Osteoblast (primary cell): ENCODE measurements around the gene DISC1. TPM values are rescaled to one million over a fixed set of nuclear protein-coding genes. Genes with fewer than 3 reads are reported as not detected.
"Not testable (repeated sequence)": the region's sequence is repeated elsewhere in the genome, so short reads cannot be mapped to it uniquely, and the experiment has no call there.

Experiments used
- DNase-seq: peaks from one replicate; pipeline ENCODE4 v3.0.0; 2011; ENCODE audit warnings: low spot score, mixed read lengths; ENCODE audit not compliant: insufficient read length; ENCODE audit errors: missing footprints
- H2AFZ ChIP-seq: 2 replicates; pipeline ENCODE4 v1.6.0; 2011; ENCODE audit warnings: mild to moderate bottlenecking, low read length
- H3K27ac ChIP-seq: 2 replicates; pipeline ENCODE4 v1.5.1; 2011; ENCODE audit warnings: mild to moderate bottlenecking, low read depth, low read length, moderate library complexity
- H3K27me3 ChIP-seq: 2 replicates; pipeline ENCODE4 v1.6.0; 2012; ENCODE audit warnings: mild to moderate bottlenecking, control low read depth, inconsistent platforms, low read length, moderate library complexity; ENCODE audit not compliant: insufficient read depth
- H3K36me3 ChIP-seq: 2 replicates; pipeline ENCODE4 v1.5.1; 2011; ENCODE audit warnings: mild to moderate bottlenecking, low read length, control low read depth, moderate library complexity; ENCODE audit not compliant: insufficient read depth
- H3K4me1 ChIP-seq: 2 replicates; pipeline ENCODE4 v1.5.1; 2011; ENCODE audit warnings: mild to moderate bottlenecking, low read length, control low read depth, moderate library complexity; ENCODE audit not compliant: insufficient read depth
- H3K4me2 ChIP-seq: 2 replicates; pipeline ENCODE4 v1.6.0; 2011; ENCODE audit warnings: mild to moderate bottlenecking, low read length; ENCODE audit not compliant: insufficient read depth
- H3K4me3 ChIP-seq: fragments of 200-600 bp; sonication (generic); 3 replicates; pipeline ENCODE4 v1.5.1; 2012; ENCODE audit warnings: mild to moderate bottlenecking, low read length, inconsistent platforms; ENCODE audit not compliant: insufficient read depth
- H3K79me2 ChIP-seq: 2 replicates; pipeline ENCODE4 v1.6.0; 2012; ENCODE audit warnings: mild to moderate bottlenecking, low read length, control low read depth, inconsistent platforms; ENCODE audit not compliant: insufficient read depth
- H3K9me3 ChIP-seq: 2 replicates; pipeline ENCODE4 v1.5.1; 2011; ENCODE audit warnings: low read depth, low read length, control low read depth
- H4K20me1 ChIP-seq: 2 replicates; pipeline ENCODE4 v1.6.0; 2012; ENCODE audit warnings: mild to moderate bottlenecking, low read length, control low read depth; ENCODE audit not compliant: insufficient read depth
- total RNA-seq: library from RNA; depleted of rRNA; stranded (reverse); fragments of >200 nt; gene quantifications from 2 replicates; pipeline ENCODE4 v1.2.3, GENCODE V29; 2012
- TF ChIP-seq, protein P1 (sequence below): IDR thresholded peaks from 2 replicates; pipeline ENCODE4 v1.5.1; 2011; ENCODE audit warnings: mild to moderate bottlenecking, low read depth, low read length, moderate library complexity; ENCODE audit errors: extremely low read depth

The DISC1 gene
- total RNA-seq, 1 donor = 11.9 TPM

DNA sequence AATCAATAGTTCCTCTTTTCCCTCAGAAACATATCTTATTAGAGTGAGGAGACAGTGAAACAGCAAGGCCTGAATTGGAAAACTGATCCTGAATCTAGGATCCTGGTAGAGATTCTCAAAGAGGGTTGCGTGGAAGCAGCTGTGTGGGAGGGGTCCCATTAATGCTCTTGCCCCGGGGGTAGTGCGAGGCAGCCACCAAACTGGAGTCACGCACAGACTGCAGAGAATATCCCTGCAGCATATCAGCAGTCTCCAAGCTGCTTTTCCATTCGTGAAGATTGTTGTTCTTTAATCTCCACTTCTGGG is 150.1 kb downstream of the DISC1 start:
- Histone ChIP-seq H3K27ac (no peak overlapping the region), H3K79me2 (no peaks in the 10 kb centered on the region), H4K20me1 (no peaks in the 10 kb centered on the region), H3K36me3 (no peaks in the 10 kb centered on the region), H3K4me2 (no peak overlapping the region), H3K9me3 (no peaks in the 10 kb centered on the region), H2AFZ (no peak overlapping the region), H3K4me1 (peaks cover 4% of the 10 kb centered on the region), H3K27me3 (no peaks in the 10 kb centered on the region), H3K4me3 (no peak overlapping the region)
- TF ChIP-seq, protein P1, sequence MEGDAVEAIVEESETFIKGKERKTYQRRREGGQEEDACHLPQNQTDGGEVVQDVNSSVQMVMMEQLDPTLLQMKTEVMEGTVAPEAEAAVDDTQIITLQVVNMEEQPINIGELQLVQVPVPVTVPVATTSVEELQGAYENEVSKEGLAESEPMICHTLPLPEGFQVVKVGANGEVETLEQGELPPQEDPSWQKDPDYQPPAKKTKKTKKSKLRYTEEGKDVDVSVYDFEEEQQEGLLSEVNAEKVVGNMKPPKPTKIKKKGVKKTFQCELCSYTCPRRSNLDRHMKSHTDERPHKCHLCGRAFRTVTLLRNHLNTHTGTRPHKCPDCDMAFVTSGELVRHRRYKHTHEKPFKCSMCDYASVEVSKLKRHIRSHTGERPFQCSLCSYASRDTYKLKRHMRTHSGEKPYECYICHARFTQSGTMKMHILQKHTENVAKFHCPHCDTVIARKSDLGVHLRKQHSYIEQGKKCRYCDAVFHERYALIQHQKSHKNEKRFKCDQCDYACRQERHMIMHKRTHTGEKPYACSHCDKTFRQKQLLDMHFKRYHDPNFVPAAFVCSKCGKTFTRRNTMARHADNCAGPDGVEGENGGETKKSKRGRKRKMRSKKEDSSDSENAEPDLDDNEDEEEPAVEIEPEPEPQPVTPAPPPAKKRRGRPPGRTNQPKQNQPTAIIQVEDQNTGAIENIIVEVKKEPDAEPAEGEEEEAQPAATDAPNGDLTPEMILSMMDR = no peak
- peak; percentile 73 for DNase-seq

DNA sequence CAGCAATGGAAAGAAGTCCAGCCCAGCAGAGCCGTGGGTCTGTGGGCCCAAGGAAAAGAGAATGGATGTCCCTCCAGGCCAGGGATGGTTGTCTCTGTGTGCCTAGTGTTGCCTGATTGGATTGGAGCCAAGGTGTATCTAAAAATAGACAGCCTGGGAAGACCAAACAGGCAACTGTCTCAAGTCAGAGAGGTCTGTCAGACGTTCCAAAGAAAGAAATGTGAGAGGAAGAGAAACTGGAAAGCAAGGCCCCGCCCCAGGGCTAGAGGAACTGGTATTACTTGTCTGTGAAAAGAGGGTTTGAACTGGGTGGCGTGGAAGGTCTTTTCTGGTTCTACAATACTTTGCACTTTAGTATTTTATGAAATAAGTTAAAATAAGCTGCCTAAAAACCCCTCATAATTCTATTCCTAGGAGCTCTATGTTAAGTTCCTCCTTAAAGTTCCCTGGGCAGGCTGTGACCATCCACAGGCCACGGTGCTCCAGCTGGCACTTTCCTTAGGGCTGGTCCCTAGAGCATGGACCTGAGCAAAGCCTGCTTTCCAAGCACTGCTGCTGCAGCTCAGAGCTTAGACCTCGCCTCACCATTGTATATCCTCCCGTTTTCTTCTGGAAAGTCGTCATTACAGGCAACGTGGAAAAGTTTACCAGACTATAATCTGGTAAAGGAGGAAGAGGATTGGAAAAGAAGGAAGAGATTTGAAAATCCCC is 151.6 kb downstream of the DISC1 start:
- Histone ChIP-seq H3K4me1 (peaks cover 4% of the 10 kb centered on the region), H4K20me1 (no peaks in the 10 kb centered on the region), H3K4me2 (no peak overlapping the region), H3K79me2 (no peaks in the 10 kb centered on the region), H3K4me3 (no peak overlapping the region), H3K27ac (no peak overlapping the region), H3K27me3 (no peaks in the 10 kb centered on the region), H3K9me3 (no peaks in the 10 kb centered on the region), H2AFZ (peak overlapping the region; percentile 32), H3K36me3 (no peaks in the 10 kb centered on the region)
- TF ChIP-seq, protein P1 = no peak
- DNase-seq = no peak

DNA sequence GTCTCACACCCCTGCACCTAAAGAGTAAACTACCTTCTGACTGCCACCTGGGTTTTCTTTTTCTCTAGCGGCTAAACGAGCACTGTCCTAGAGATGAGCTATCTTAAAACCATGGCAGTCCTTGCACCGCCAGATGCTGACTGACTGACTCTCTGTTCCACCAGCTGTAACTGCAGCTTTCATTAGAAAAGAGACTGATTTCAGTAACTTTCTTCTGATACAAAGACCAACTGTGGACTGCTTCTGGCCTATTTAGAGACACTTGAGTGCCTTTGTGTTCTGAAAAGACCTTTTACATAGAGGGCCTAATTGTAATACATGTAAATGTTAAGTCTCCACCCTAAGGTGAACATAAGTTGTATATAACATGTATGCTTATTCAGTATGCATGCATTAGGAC is 152.5 kb downstream of the DISC1 start:
- TF ChIP-seq, protein P1 = no peak
- Histone ChIP-seq H4K20me1 (no peaks in the 10 kb centered on the region), H3K4me2 (no peak overlapping the region), H3K27ac (no peak overlapping the region), H3K9me3 (no peaks in the 10 kb centered on the region), H3K36me3 (no peaks in the 10 kb centered on the region), H3K27me3 (no peaks in the 10 kb centered on the region), H3K79me2 (no peaks in the 10 kb centered on the region), H3K4me1 (peaks cover 4% of the 10 kb centered on the region), H2AFZ (no peak overlapping the region), H3K4me3 (no peak overlapping the region)
- no peak for DNase-seq

DNA sequence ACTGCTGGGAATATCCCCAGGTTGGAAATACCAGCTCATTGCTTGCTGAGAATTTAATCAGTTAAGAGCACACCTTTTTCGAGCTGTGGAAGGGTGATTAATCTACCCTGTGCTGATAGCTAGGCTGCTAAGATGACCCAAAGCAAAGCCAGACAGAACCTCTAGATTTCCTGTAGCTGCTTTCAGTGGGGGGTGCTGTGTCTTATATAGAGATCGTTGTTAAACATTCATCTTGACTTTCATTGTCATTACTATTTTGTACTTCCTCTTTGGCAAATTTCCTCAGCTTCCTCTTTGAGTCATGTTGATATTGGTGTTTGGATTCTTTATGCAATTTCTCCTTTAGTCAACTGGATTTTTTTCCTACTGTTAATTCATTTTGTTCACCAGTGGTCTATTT is 155.3 kb downstream of the DISC1 start:
- no peak overlapping the region for H3K4me2 ChIP-seq
- peaks cover 5% of the 10 kb centered on the region for H3K4me1 ChIP-seq
- no peak for DNase-seq
- no peak overlapping the region for H3K4me3 ChIP-seq
- no peak overlapping the region for H3K27ac ChIP-seq
- no peaks in the 10 kb centered on the region for H3K36me3 ChIP-seq
- H3K9me3 ChIP-seq = no peaks in the 10 kb centered on the region
- H2AFZ ChIP-seq = no peak overlapping the region
- TF ChIP-seq, protein P1 = no peak
- no peaks in the 10 kb centered on the region for H3K27me3 ChIP-seq
- H3K79me2 ChIP-seq = no peaks in the 10 kb centered on the region
- no peaks in the 10 kb centered on the region for H4K20me1 ChIP-seq

DNA sequence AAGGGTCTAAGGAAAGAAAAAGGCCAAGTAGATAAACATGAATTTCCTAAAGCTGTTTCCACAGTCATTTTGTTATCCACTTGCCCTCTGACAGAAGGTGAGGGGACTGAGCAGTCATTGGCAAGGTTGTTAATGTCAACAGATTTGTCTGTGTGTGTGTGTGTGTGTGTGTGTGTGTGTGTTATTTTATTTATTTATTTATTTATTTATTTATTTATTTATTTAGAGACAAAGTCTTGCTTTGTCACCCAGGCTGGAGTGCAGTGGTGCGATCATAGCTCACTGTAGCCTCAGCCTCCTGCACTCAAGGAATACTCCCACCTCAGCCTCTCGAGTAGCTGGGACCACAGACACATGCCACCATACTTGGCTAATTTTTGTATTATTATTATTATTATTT is 158.5 kb downstream of the DISC1 start:
- H3K27ac ChIP-seq, H2AFZ ChIP-seq, H3K36me3 ChIP-seq, H3K9me3 ChIP-seq, DNase-seq, H3K27me3 ChIP-seq, H3K79me2 ChIP-seq, H4K20me1 ChIP-seq, H3K4me3 ChIP-seq, H3K4me2 ChIP-seq, H3K4me1 ChIP-seq: not testable (repeated sequence)
